ENCODE measurements around the gene ILF3. TPM values are rescaled to one million over a fixed set of nuclear protein-coding genes. Genes with fewer than 3 reads are reported as not detected.
A peak's percentile ranks its signal among the peaks of the same experiment; 100 is the strongest.

Gene ILF3
- total and polyA plus RNA-seq, 10 donors = 82.9 to 264 (median 160) TPM

- peak in 1 of 11 experiments; percentile 17 for TF ChIP-seq CTCF (IDR thresholded peaks at IDR 0.05 in 8 of 11, conservative IDR thresholded peaks at IDR 0.05 in 3 of 11)
- TF ChIP-seq POLR2A (IDR thresholded peaks at IDR 0.05) = no peak
- intact Hi-C loops (cut with DNase I; ENCODE audit: low total_unique reads) = no loop called here
- Histone ChIP-seq H3K36me3 (peaks cover 0 to 26% (median 2%) of the 10 kb centered on the region in 6 donors), H3K4me3 (peak overlapping the region; percentile 58 to 100 (median 93)), H3K9me3 (no peaks in the 10 kb centered on the region), H3K4me1 (peaks cover 31 to 58% (median 50%) of the 10 kb centered on the region in 6 donors), H3K27me3 (replicated peaks in 1 of 7) (no peaks in the 10 kb centered on the region), H3K27ac (peak overlapping the region; percentile 93 to 100 (median 98))
- DNase-seq = no peak
- 0 to 2% (median 0%) methylated on average over 6 to 18 of the region's 18 CpGs for WGBS, 5 donors
Observed at GRCh38 chr19:10653482-10653731, 739 bp upstream of the ILF3 start.

GRCh38 chr19:10654610-10655456 lies 687 bp downstream of the ILF3 start:
- WGBS, 5 donors = 1% methylated on average over 31 to 73 of the region's 73 CpGs
- intact Hi-C loops (cut with DNase I; ENCODE audit: low total_unique reads) = no loop called here

GRCh38 chr19:10655457-10656312 lies 1.5 kb downstream of the ILF3 start:
- TF ChIP-seq CTCF (IDR thresholded peaks at IDR 0.05 in 8 of 11, conservative IDR thresholded peaks at IDR 0.05 in 3 of 11) = no peak
- no peak for TF ChIP-seq POLR2AphosphoS5 (IDR thresholded peaks at IDR 0.05)
- no peak for TF ChIP-seq POLR2A (IDR thresholded peaks at IDR 0.05)
- H3K9me3 ChIP-seq = no peaks in the 10 kb centered on the region
- peaks cover 0 to 34% (median 7%) of the 10 kb centered on the region in 6 donors for H3K36me3 ChIP-seq
- intact Hi-C loops (cut with DNase I; ENCODE audit: low total_unique reads) = no loop called here
- peaks cover 42 to 81% (median 73%) of the 10 kb centered on the region in 6 donors for H3K4me1 ChIP-seq
- peak overlapping the region; percentile 96 to 100 (median 98) for H3K27ac ChIP-seq
- DNase-seq = no peak
- no peaks in the 10 kb centered on the region for H3K27me3 ChIP-seq (replicated peaks in 1 of 7)
- WGBS, 5 donors = 4 to 7% (median 6%) methylated on average over 15 to 16 of the region's 16 CpGs
- peak overlapping the region; percentile 88 to 100 (median 98) for H3K4me3 ChIP-seq

More at GRCh38 chr19:10654610-10655456, 687 bp downstream of the ILF3 start:
- no peaks in the 10 kb centered on the region for H3K27me3 ChIP-seq (replicated peaks in 1 of 7)
- peaks cover 38 to 72% (median 64%) of the 10 kb centered on the region in 6 donors for H3K4me1 ChIP-seq
- no peak for TF ChIP-seq CTCF (IDR thresholded peaks at IDR 0.05 in 8 of 11, conservative IDR thresholded peaks at IDR 0.05 in 3 of 11)
- no peak for TF ChIP-seq POLR2AphosphoS5 (IDR thresholded peaks at IDR 0.05)
- TF ChIP-seq POLR2A (IDR thresholded peaks at IDR 0.05) = no peak
- H3K9me3 ChIP-seq = no peaks in the 10 kb centered on the region
- peak overlapping the region; percentile 96 to 100 (median 98) for H3K27ac ChIP-seq
- peaks cover 0 to 28% (median 2%) of the 10 kb centered on the region in 6 donors for H3K36me3 ChIP-seq
- peak; percentile 92 for DNase-seq
- H3K4me3 ChIP-seq = peak overlapping the region; percentile 88 to 100 (median 98)

GRCh38 chr19:10660346-10660745 lies 6.2 kb downstream of the ILF3 start:
- H3K4me3 ChIP-seq = no peak overlapping the region
- peaks cover 0 to 41% (median 8%) of the 10 kb centered on the region in 6 donors for H3K36me3 ChIP-seq
- peaks cover 49 to 100% (median 97%) of the 10 kb centered on the region in 6 donors for H3K4me1 ChIP-seq
- H3K27me3 ChIP-seq (replicated peaks in 1 of 7) = no peaks in the 10 kb centered on the region
- intact Hi-C loops (cut with DNase I; ENCODE audit: low total_unique reads) = no loop called here
- TF ChIP-seq POLR2A (IDR thresholded peaks at IDR 0.05) = no peak
- no peak for TF ChIP-seq CTCF (IDR thresholded peaks at IDR 0.05 in 8 of 11, conservative IDR thresholded peaks at IDR 0.05 in 3 of 11)
- TF ChIP-seq POLR2AphosphoS5 (IDR thresholded peaks at IDR 0.05) = no peak
- DNase-seq = no peak
- no peaks in the 10 kb centered on the region for H3K9me3 ChIP-seq
- WGBS, 5 donors = 74 to 83% (median 79%) methylated on average over 5 of the region's 5 CpGs
- no peak overlapping the region for H3K27ac ChIP-seq
